ENCODE results near the gene MZF1. TPM values are rescaled to one million over a fixed set of nuclear protein-coding genes. Genes with fewer than 3 reads are reported as not detected.

Gene MZF1
- total RNA-seq, 1 donor from 2014 or later: 77.1 TPM

- peak in 2 of 3 experiments; percentile 45 to 63 for TF ChIP-seq CTCF (IDR thresholded peaks at IDR 0.05)
- no peaks in the 10 kb centered on the region for H3K9me3 ChIP-seq
- H3K27ac ChIP-seq: peak overlapping the region; percentile 94 to 96
- H3K4me1 ChIP-seq: peaks cover 20 to 35% of the 10 kb centered on the region in 2 donors
- H3K4me3 ChIP-seq: peak overlapping the region; percentile 87 to 90
- no peaks in the 10 kb centered on the region for H3K27me3 ChIP-seq
- H3K36me3 ChIP-seq: peaks cover 24 to 26% of the 10 kb centered on the region in 2 donors
- intact Hi-C loops (cut with DNase I): loop anchor here (1.0 to 2.0 kb wide), 10 partner anchors 19 to 191 kb away; partner anchors contain the start of genes CHMP2A, RPS5, TRIM28 and ZNF132
- no peak for DNase-seq (ENCODE audit: low spot score in 2 of 2)
Observed at GRCh38 chr19:58518256-58519086, 54.7 kb downstream of the MZF1 start.

GRCh38 chr19:58516964-58517833, 55.9 kb downstream of the MZF1 start:
- no peaks in the 10 kb centered on the region for H3K9me3 ChIP-seq
- H3K36me3 ChIP-seq: peaks cover 24 to 26% of the 10 kb centered on the region in 2 donors
- H3K27ac ChIP-seq: no peak overlapping the region
- H3K27me3 ChIP-seq: no peaks in the 10 kb centered on the region
- peaks cover 20 to 35% of the 10 kb centered on the region in 2 donors for H3K4me1 ChIP-seq
- TF ChIP-seq CTCF (IDR thresholded peaks at IDR 0.05): no peak
- H3K4me3 ChIP-seq: no peak overlapping the region
- no peak for DNase-seq (ENCODE audit: low spot score in 2 of 2)
- intact Hi-C loops (cut with DNase I): no loop called here

GRCh38 chr19:58516246-58516836, 56.8 kb downstream of the MZF1 start:
- Histone ChIP-seq H3K27me3 (no peaks in the 10 kb centered on the region), H3K9me3 (no peaks in the 10 kb centered on the region), H3K27ac (no peak overlapping the region), H3K4me1 (peaks cover 20 to 35% of the 10 kb centered on the region in 2 donors), H3K4me3 (no peak overlapping the region), H3K36me3 (peaks cover 24 to 26% of the 10 kb centered on the region in 2 donors)
- TF ChIP-seq CTCF (IDR thresholded peaks at IDR 0.05): no peak
- DNase-seq (ENCODE audit: low spot score in 2 of 2): no peak
- intact Hi-C loops (cut with DNase I): no loop called here

- Histone ChIP-seq H3K27ac (no peak overlapping the region), H3K4me1 (peaks cover 18 to 31% of the 10 kb centered on the region in 2 donors), H3K9me3 (no peaks in the 10 kb centered on the region), H3K36me3 (peaks cover 24 to 26% of the 10 kb centered on the region in 2 donors), H3K27me3 (no peaks in the 10 kb centered on the region), H3K4me3 (no peak overlapping the region)
- intact Hi-C loops (cut with DNase I): no loop called here
- TF ChIP-seq CTCF (IDR thresholded peaks at IDR 0.05): no peak
- no peak for DNase-seq (ENCODE audit: low spot score in 2 of 2)
Observed at GRCh38 chr19:58515259-58515658, 57.9 kb downstream of the MZF1 start.

- H3K27me3 ChIP-seq: no peaks in the 10 kb centered on the region
- no peak overlapping the region for H3K27ac ChIP-seq
- intact Hi-C loops (cut with DNase I): no loop called here
- peaks cover 24 to 26% of the 10 kb centered on the region in 2 donors for H3K36me3 ChIP-seq
- no peak for TF ChIP-seq CTCF (IDR thresholded peaks at IDR 0.05)
- H3K4me3 ChIP-seq: peak overlapping the region; percentile 37 to 45
- no peak for DNase-seq (ENCODE audit: low spot score in 2 of 2)
- peaks cover 16 to 31% of the 10 kb centered on the region in 2 donors for H3K4me1 ChIP-seq
- no peaks in the 10 kb centered on the region for H3K9me3 ChIP-seq
Observed at GRCh38 chr19:58514564-58515022, 58.5 kb downstream of the MZF1 start.
